Loucy (cell line): ENCODE results near the gene SEPTIN11.

Source experiments
- H2AFZ ChIP-seq: fragments of 200-600 bp; sonication (generic); 2 replicates; pipeline ENCODE4 v1.6.0; 2016; ENCODE audit warnings: antibody characterized with exemption, mild to moderate bottlenecking, low read length, moderate library complexity
- H3F3A ChIP-seq: fragments of 200-600 bp; 2 replicates; pipeline ENCODE4 v1.6.0; 2016; ENCODE audit warnings: antibody characterized with exemption, low read depth, mild to moderate bottlenecking
- H3K27me3 ChIP-seq: fragments of 200-600 bp; sonication (generic); 2 replicates; pipeline ENCODE4 v1.6.1; 2014; ENCODE audit warnings: low read length, mild to moderate bottlenecking; ENCODE audit not compliant: insufficient read depth, poor library complexity, severe bottlenecking
- H3K36me3 ChIP-seq: fragments of 200-600 bp; sonication (generic); 2 replicates; pipeline ENCODE4 v1.6.1; 2016; ENCODE audit warnings: low read length; ENCODE audit not compliant: insufficient read depth
- H3K4me1 ChIP-seq: fragments of 200-600 bp; sonication (generic); 2 replicates; pipeline ENCODE4 v1.5.1; 2014; ENCODE audit warnings: low read length, mild to moderate bottlenecking; ENCODE audit not compliant: insufficient read depth, poor library complexity, severe bottlenecking
- H3K4me2 ChIP-seq: fragments of 200-600 bp; sonication (generic); 2 replicates; pipeline ENCODE4 v1.6.0; 2014; ENCODE audit warnings: antibody characterized with exemption, low read length, low read depth, mild to moderate bottlenecking; ENCODE audit not compliant: poor library complexity, severe bottlenecking
- H3K4me3 ChIP-seq: fragments of 200-600 bp; sonication (generic); 2 replicates; pipeline ENCODE4 v1.5.1; 2014; ENCODE audit warnings: low read length, mild to moderate bottlenecking, mixed read lengths; ENCODE audit not compliant: poor library complexity, severe bottlenecking
- H3K79me2 ChIP-seq: fragments of 200-600 bp; sonication (generic); 2 replicates; pipeline ENCODE4 v1.6.1; 2014; ENCODE audit warnings: low read length; ENCODE audit not compliant: insufficient read depth
- H3K9ac ChIP-seq: fragments of 200-600 bp; sonication (generic); 2 replicates; pipeline ENCODE4 v1.6.0; 2014; ENCODE audit warnings: mild to moderate bottlenecking, low read depth, low read length, moderate library complexity; ENCODE audit not compliant: poor library complexity, severe bottlenecking
- H3K9me2 ChIP-seq: fragments of 200-600 bp; sonication (generic); replicated peaks from 2 replicates; pipeline ENCODE4 v1.6.1; 2016; ENCODE audit warnings: low read depth, low read length, mixed read lengths
- H3K9me3 ChIP-seq: fragments of 200-600 bp; sonication (generic); 2 replicates; pipeline ENCODE4 v1.6.1; 2014; ENCODE audit warnings: mild to moderate bottlenecking, antibody characterized with exemption, low read length, low read depth; ENCODE audit not compliant: insufficient read depth
- H4K20me1 ChIP-seq: fragments of 200-600 bp; sonication (generic); 2 replicates; pipeline ENCODE4 v1.6.0; 2014; ENCODE audit warnings: antibody characterized with exemption, low read length, mild to moderate bottlenecking; ENCODE audit not compliant: insufficient read depth, poor library complexity, severe bottlenecking
- EZH2phosphoT487 ChIP-seq: fragments of 200-600 bp; IDR thresholded peaks from 2 replicates; pipeline ENCODE4 v1.6.1; 2018; ENCODE audit warnings: antibody characterized with exemption, mild to moderate bottlenecking, moderate library complexity, borderline replicate concordance
- TF ChIP-seq, protein P1 (sequence below): fragments of 200-600 bp; sonication (generic); conservative IDR thresholded peaks from 2 replicates; pipeline ENCODE4 v1.5.1; 2014; ENCODE audit warnings: mild to moderate bottlenecking, antibody characterized with exemption, low read length

Gene SEPTIN11

DNA sequence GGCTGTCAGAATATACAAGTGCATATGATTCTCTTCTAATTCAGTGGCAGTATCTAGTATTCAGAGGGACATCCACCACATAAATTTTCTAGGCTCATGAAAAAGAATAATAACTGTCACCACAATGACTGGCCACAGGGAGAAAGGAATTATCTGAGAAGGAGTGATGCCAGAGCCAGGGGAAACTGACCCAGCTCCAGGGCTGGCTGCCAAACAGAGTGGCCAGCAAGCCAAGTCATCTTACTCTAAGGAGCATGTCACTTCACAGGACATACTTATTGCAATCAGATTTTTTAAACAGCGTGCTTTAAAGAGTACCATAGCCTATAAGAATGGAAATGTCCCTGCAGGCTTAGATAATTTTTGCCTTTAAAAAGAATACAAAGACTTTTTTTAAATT lies 5.8 kb upstream of the SEPTIN11 start:
- no peaks in the 10 kb centered on the region for H3K9me2 ChIP-seq
- no peaks in the 10 kb centered on the region for H3K27me3 ChIP-seq
- H3K9ac ChIP-seq: no peak overlapping the region
- H3K79me2 ChIP-seq: peaks cover 9% of the 10 kb centered on the region; the same call in 1 of the 2 replicates
- no peak overlapping the region for H2AFZ ChIP-seq
- H3K4me2 ChIP-seq: no peak overlapping the region
- H3K4me3 ChIP-seq: no peak overlapping the region
- H3K4me1 ChIP-seq: peaks cover 2% of the 10 kb centered on the region
- no peaks in the 10 kb centered on the region for H3K36me3 ChIP-seq
- no peaks in the 10 kb centered on the region for H3K9me3 ChIP-seq
- TF ChIP-seq, protein P1, sequence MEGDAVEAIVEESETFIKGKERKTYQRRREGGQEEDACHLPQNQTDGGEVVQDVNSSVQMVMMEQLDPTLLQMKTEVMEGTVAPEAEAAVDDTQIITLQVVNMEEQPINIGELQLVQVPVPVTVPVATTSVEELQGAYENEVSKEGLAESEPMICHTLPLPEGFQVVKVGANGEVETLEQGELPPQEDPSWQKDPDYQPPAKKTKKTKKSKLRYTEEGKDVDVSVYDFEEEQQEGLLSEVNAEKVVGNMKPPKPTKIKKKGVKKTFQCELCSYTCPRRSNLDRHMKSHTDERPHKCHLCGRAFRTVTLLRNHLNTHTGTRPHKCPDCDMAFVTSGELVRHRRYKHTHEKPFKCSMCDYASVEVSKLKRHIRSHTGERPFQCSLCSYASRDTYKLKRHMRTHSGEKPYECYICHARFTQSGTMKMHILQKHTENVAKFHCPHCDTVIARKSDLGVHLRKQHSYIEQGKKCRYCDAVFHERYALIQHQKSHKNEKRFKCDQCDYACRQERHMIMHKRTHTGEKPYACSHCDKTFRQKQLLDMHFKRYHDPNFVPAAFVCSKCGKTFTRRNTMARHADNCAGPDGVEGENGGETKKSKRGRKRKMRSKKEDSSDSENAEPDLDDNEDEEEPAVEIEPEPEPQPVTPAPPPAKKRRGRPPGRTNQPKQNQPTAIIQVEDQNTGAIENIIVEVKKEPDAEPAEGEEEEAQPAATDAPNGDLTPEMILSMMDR: no peak
- TF ChIP-seq EZH2phosphoT487: no peak
- H4K20me1 ChIP-seq: no peaks in the 10 kb centered on the region
- H3F3A ChIP-seq: no peaks in the 10 kb centered on the region

DNA sequence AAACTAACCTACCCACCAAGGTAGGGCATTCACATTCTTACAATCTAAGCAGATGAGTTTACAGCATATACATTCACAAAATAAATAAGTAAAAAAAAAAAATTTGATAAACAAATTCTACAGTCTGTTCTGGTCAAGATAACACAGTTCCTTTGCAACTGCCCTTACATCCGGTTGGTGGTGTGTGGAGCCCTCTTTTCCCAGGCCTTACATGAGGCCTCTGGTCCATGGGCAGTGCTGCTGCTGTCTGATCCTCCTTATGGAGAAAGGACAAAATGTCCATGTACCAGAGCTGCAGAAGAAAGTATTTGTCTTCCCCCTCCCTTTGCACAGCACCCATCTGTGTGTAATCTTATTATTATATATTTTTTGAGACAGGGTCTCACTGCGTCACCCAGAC lies 2.2 kb upstream of the SEPTIN11 start:
- Histone ChIP-seq H2AFZ (no peak overlapping the region), H3K4me3 (peak overlapping the region; percentile 88), H3K79me2 (peaks cover 35% of the 10 kb centered on the region), H3F3A (no peaks in the 10 kb centered on the region), H3K9ac (no peak overlapping the region), H3K4me2 (peak overlapping the region; percentile 95), H3K9me2 (no peaks in the 10 kb centered on the region), H4K20me1 (peaks cover 11% of the 10 kb centered on the region), H3K36me3 (no peaks in the 10 kb centered on the region), H3K4me1 (peaks cover 16% of the 10 kb centered on the region), H3K27me3 (no peaks in the 10 kb centered on the region), H3K9me3 (no peaks in the 10 kb centered on the region)
- no peak for TF ChIP-seq EZH2phosphoT487
- TF ChIP-seq, protein P1: no peak

DNA sequence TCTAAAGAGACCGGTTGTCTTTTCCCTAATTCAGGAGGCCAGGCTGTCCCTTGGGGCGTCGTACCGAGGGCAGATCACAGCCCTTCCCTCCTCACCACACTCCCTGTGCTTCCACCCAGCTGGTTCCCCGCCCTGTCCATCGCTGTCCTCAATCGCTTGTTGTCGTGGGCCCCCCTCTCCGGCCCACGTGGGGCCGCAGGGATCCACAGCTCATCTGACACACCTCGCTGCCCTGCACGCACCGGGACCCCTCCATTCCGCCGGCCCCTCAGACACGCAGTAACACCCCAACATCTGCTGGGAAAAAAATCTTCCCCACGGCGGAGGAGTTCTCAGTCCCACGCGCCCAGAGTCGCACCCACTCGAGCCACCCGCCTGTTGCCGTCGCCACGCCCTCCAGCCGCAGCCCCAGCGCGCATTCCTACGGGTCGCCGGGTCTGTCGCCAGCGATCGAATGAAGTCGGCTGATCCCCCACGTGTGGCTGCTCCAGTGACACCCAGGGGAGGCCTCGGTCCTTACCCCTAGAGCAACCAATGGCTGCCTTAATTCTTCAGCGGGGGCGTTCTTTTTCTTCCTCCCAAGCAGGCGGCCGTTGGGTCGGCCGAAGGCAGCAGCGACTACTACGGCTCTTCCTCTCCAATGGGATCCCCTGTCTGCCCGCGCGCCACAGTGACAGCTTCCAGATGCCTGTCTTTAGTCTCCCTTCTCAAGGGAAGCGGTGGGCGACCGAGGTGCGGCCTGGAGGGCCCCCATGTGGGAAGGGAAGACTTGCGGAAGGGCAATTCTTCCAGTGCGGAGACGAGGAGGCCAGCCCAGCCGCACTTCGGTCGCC lies 893 bp upstream of the SEPTIN11 start:
- Histone ChIP-seq H3K9ac (peak overlapping the region; percentile 88), H3K4me1 (peaks cover 27% of the 10 kb centered on the region), H3K4me2 (peak overlapping the region; percentile 95), H3K9me2 (no peaks in the 10 kb centered on the region), H2AFZ (peak overlapping the region; percentile 94), H3K79me2 (peaks cover 47% of the 10 kb centered on the region), H3F3A (no peaks in the 10 kb centered on the region), H3K9me3 (no peaks in the 10 kb centered on the region), H3K4me3 (peak overlapping the region; percentile 88), H4K20me1 (peaks cover 16% of the 10 kb centered on the region), H3K36me3 (no peaks in the 10 kb centered on the region), H3K27me3 (no peaks in the 10 kb centered on the region)
- TF ChIP-seq, protein P1: no peak; the same call in 1 of the 2 replicates
- TF ChIP-seq EZH2phosphoT487: no peak
